Measurements from ENCODE around the gene DNAJB13. TPM values are rescaled to one million over a fixed set of nuclear protein-coding genes. Genes with fewer than 3 reads are reported as not detected.
A peak's percentile ranks its signal among the peaks of the same experiment; 100 is the strongest.

Gene DNAJB13
- total RNA-seq, 8 experiments from 2014 or later, result 0.17 to 6.7 (median 0.55) TPM; not detected in 1

DNA sequence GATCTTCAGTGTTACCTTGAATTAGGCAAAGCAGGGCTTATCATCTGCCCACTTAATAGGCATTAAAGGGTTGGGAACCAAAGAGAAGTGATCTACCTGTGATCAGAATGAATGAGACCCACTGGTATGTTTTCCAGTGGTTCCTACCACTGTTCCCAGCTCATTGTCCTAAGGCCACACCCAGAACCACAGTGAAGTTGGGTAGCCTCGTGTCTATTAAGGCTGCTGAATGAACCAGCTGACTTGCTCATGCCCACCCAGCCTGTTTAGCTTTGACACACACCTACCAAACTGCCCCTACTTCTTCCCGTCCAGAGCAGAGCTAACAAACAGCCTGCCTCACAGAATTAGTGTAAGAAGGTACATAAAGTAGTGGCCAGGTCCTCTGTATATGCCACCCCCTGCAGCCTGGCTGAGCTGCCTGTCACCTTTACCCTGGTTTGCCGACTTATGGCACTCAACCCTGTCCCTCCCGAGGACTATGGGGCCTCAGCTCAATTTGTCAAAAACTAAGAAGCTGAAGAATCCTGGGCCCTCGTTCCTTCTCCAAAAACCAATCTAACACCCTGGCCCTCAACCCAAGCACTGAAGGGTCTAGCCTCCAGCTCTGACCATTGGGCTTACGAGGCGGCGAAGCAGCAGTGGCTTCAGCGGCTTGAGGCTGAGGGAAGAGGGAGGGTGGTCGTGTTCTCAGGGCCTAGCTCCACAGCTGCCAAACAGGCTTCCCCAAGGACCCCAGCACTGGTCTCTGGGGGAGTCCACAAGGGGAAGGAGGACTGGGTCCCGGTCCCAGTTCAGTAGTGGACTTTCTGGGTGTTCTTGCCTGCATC, 22.0 kb downstream of the DNAJB13 start:
- no peak overlapping the region for H3K4me3 ChIP-seq
- H3K27ac ChIP-seq, result no peak overlapping the region
- H3K4me1 ChIP-seq (replicated peaks in 1 of 2), result no peaks in the 10 kb centered on the region
- ATAC-seq (replicated peaks in 6 of 8), result no peak
- 42 to 88% (median 77%) methylated on average over 2 to 7 of the region's 11 CpGs; no CpG with 5 or more reads in 2 of the 10 experiments for WGBS, 10 experiments
- in situ Hi-C loops (cut with MboI; ENCODE audit: low pct_unique_long_range_greater_than_20kb in 2 of 9, low sequenced_read_pairs in 9 of 9, unreplicated experiment in 9 of 9), result no loop called here

DNA sequence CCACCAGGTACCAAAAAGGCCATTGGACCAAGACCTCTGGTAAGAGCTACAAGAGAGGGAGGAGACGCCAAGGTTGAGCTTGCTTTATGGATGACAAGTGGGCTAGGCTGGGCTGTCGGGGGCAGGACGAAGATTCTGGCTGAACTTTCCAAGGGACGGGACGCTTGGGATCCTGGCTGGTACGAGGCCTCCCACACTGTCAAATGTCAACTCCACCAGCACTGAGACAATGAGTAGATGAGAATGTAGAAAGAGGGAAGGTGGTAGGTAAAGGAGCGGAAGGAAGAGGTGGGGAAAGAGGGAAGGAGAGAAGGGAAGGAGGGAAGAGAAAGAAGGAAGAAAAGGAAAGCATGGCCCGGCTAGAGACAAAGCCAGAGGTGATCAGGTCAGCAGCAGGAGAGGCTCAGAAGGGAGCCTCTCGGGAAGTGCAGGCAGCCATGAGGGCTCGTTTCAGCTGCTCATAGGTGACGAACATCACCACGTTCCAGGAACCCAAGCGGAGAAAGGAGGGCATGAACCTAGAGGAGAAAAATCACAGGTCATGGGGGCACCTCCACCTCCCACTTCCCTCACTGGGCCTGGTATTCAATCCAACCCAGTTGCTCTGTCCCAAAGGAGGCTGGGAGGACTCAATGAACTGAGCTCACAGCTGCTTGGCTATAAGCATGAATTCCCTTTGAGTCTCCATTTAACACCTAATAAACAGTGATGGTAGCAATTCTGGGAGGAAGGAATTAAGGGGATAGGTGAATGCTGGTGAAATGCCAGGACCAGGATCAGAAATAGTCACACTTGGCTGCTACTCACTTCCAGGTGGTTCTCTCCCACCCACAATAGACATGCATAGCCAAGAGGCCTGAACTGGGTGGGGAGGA, 24.0 kb downstream of the DNAJB13 start:
- in situ Hi-C loops (cut with MboI; ENCODE audit: low pct_unique_long_range_greater_than_20kb in 2 of 9, low sequenced_read_pairs in 9 of 9, unreplicated experiment in 9 of 9), result no loop called here
- H3K4me1 ChIP-seq (replicated peaks in 1 of 2), result no peaks in the 10 kb centered on the region
- ATAC-seq (replicated peaks in 6 of 8), result no peak
- H3K27ac ChIP-seq, result no peak overlapping the region
- no peak overlapping the region for H3K4me3 ChIP-seq
- 90 to 100% (median 94%) methylated on average over 2 to 12 of the region's 13 CpGs; no CpG with 5 or more reads in 1 of the 10 experiments for WGBS, 10 experiments

DNA sequence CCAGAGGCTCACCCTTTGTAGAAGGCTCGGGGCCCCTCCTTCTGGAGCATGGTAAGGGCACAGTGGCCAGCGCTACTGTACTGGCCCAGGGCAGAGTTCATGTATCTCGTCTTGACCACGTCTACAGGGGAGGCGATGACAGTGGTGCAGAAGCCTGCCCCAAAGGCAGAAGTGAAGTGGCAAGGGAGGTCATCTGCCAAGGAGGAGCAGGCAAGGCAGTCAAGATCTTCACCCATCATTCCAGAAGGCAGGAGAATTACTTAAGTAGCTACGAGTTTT, 24.6 kb downstream of the DNAJB13 start:
- no peak overlapping the region for H3K27ac ChIP-seq
- no peak for ATAC-seq (replicated peaks in 6 of 8)
- WGBS, 10 experiments, result 80 to 100% (median 83%) methylated on average over 1 to 3 of the region's 6 CpGs; no CpG with 5 or more reads in 5 of the 10 experiments
- in situ Hi-C loops (cut with MboI; ENCODE audit: low pct_unique_long_range_greater_than_20kb in 2 of 9, low sequenced_read_pairs in 9 of 9, unreplicated experiment in 9 of 9), result no loop called here
- H3K4me1 ChIP-seq (replicated peaks in 1 of 2), result no peaks in the 10 kb centered on the region
- H3K4me3 ChIP-seq, result no peak overlapping the region

DNA sequence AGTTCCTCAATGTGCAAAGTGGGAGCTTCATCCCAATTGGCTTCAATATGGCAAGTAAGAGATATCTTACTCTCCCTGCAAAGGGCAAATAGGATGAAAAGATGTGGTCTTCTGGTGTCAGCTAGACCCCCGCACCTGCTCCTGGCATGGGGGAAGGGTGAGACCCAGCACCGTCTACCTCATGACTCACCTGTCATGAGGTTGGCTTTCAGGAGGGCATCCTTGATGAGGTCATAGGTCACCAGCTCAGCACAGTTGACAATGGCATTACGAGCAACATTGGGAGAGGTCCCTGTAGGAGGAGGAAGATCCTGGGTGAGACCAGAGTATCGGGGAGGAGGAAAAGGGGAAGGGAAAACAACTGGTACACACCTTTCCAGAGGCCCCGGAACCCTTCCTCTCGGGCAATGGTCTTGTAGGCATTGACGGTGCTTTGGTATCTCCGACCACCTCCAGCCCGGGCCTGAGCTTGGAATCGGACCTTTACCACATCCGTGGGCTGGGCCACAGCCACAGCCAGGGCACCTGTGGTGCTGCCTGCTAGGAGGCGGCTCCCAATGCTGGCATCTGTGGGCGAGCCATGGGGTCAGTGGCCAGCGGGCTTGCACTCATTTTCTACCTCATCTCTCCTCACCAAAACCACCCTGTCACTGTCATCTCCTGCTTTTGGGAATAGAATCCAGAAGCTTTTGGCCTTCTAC, 25.8 kb downstream of the DNAJB13 start:
- no peak for ATAC-seq (replicated peaks in 6 of 8)
- in situ Hi-C loops (cut with MboI; ENCODE audit: low pct_unique_long_range_greater_than_20kb in 2 of 9, low sequenced_read_pairs in 9 of 9, unreplicated experiment in 9 of 9), result no loop called here
- Histone ChIP-seq H3K27ac (no peak overlapping the region), H3K4me3 (no peak overlapping the region), H3K4me1 (replicated peaks in 1 of 2) (peaks cover 0 to 2% of the 10 kb centered on the region in 2 donors)
- WGBS, 10 experiments, result 73 to 100% (median 98%) methylated on average over 1 to 5 of the region's 14 CpGs; no CpG with 5 or more reads in 2 of the 10 experiments

DNA sequence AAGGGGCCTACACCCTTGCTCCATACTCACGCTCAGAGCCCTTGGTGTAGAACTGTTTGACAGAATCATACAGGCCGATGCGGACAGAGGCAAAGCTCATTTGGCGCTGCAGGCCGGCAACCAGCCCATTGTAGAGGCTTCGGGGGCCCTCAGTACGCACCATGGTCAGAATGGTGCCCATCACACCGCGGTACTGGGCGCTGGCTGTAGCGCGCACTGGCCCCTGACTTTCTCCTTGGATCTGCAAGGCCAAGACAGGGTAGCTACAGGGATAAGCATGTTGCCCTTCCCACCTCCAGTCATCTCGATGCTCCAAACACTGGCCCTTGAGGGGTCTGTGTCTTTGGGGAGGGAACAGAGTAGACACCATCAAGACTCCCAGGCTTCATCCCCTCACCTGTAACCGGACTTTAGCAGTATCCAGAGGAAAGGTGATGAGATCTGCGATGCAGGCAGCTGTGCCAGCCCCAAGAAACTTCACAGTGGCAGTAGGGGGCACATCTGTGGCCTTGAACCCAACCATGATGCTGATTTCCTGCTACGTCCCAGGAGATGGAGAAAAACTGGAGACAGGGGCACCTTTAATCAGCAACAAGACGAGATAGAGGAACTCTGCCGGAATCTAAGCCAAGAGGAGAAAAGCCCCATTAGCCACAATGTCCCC, 27.2 kb downstream of the DNAJB13 start:
- in situ Hi-C loops (cut with MboI; ENCODE audit: low pct_unique_long_range_greater_than_20kb in 2 of 9, low sequenced_read_pairs in 9 of 9, unreplicated experiment in 9 of 9), result no loop called here
- WGBS, 10 experiments, result 89 to 100% (median 92%) methylated on average over 2 to 7 of the region's 18 CpGs; no CpG with 5 or more reads in 3 of the 10 experiments
- Histone ChIP-seq H3K27ac (no peak overlapping the region), H3K4me1 (replicated peaks in 1 of 2) (peaks cover 0 to 5% of the 10 kb centered on the region in 2 donors), H3K4me3 (no peak overlapping the region)
- ATAC-seq (replicated peaks in 6 of 8), result no peak

DNA sequence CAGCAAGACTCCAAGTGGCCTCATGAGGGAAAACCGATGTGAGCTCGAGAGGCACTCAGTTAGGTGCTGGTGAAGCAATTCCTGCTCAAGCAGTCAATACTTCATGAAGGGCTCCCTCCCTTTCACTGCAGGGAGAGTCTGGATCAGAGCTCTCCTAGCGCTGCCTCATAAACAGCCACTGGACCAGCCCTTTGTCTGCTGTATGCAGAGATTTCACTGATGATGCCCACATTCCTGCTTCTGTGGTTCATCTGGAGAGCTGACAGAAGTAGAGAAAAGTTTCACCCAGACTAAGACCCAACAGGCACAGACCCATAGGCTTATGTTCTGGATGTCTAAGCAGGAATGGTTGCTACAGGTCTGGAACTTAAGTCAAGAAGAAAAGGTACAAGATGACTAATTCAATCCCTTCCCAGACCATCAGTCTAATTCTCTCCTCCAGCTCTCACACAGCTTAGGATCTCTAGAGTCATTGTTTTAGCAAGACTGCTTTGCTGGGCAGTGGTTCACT, 27.8 kb downstream of the DNAJB13 start:
- Histone ChIP-seq H3K27ac (no peak overlapping the region), H3K4me1 (replicated peaks in 1 of 2) (peaks cover under 1 to 5% of the 10 kb centered on the region in 2 donors), H3K4me3 (no peak overlapping the region)
- 90 to 100% (median 98%) methylated on average over 2 to 3 of the region's 3 CpGs; no CpG with 5 or more reads in 4 of the 10 experiments for WGBS, 10 experiments
- ATAC-seq (replicated peaks in 6 of 8), result no peak
- in situ Hi-C loops (cut with MboI; ENCODE audit: low pct_unique_long_range_greater_than_20kb in 2 of 9, low sequenced_read_pairs in 9 of 9, unreplicated experiment in 9 of 9), result no loop called here

DNA sequence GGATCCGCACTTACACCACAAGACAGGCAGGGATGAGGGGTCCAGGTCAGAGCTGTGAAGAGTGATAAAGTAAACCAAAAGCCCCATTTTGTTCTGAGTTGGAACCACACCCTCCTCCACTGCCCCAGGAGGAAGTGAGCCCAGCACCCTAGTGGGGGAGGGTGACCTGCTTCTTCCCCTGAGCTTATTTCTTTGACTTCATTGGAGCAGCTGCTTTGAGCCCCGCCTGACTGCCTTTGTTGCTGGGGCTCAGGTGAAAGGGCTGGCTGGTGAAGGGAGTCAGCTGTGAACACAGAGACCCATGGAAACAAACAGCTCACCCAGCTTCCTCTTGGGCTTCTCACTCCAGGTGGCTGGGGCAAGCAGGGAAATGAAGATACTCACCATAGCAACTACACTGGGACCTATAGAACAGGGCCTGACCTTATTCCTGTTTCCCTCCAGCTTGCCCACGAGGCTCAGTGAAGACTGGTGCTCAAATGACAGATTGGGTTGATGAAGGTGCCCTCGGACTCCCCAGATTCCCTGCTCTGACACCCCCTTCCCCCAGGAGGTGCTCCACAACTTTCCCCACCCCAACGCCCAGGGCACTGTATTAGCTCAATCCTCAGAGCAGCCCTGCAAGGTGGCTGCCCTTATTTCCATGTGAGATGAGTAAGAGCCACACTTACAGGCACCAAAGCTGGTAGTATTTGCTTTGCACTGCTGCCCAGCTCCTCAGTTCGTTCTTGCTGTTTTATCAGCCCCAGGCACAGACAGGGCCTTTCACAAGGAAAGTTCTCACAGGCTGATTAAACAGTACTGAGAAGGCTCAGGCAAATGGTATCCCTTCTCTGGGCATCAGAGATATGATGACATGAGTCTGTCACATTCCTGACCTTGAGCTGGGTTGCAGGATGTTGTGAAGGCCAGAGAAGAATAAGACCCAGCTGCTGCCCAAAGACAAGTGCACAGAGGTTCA, 29.5 kb downstream of the DNAJB13 start:
- H3K4me3 ChIP-seq, result no peak overlapping the region
- peak in 1 of 8 experiments; percentile 4 for ATAC-seq (replicated peaks in 6 of 8)
- H3K27ac ChIP-seq, result no peak overlapping the region
- in situ Hi-C loops (cut with MboI; ENCODE audit: low pct_unique_long_range_greater_than_20kb in 2 of 9, low sequenced_read_pairs in 9 of 9, unreplicated experiment in 9 of 9), result no loop called here
- WGBS, 10 experiments, result 50 to 100% (median 100%) methylated on average over 1 to 4 of the region's 6 CpGs; no CpG with 5 or more reads in 3 of the 10 experiments
- peaks cover 3 to 11% of the 10 kb centered on the region in 2 donors for H3K4me1 ChIP-seq (replicated peaks in 1 of 2)

DNA sequence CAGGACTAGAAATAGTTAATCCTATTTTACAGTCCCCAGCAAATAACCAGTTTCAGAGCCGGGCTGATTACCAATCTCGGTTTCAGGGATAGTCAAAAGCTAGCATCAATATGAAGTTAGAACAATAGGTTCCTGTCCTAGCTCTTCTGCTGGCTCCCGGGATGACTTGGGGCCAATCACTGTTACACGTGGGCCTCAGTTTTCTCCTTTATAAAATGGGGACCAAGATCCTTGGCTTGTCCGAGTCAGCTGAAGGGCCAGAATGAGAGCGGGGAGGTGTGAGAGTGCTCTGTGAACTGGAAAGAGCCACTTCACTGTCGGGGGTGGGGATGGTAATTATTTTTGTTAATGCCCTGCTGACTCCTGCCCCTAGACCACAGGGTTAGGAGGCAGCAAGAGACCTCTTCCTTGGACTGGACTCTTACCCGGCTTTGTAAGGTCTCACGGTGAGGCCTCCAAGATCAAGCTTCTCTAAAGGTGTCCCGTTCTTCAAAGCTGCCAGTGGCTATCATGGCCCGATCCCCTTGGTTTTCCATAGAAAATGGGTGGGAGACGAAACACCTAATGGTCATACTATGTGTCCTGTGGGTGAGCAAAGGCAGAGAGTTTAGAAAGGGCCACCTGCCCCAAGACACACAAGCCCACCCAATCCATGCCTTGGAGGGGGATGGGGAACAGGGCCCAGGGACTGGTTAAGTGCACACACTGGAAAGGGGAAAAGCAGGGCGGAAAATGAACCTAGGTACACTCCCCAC, 30.4 kb downstream of the DNAJB13 start:
- Histone ChIP-seq H3K4me3 (peak overlapping the region in 2 of 5 donors; percentile 51 to 53), H3K27ac (no peak overlapping the region), H3K4me1 (replicated peaks in 1 of 2) (peaks cover 3 to 11% of the 10 kb centered on the region in 2 donors)
- in situ Hi-C loops (cut with MboI; ENCODE audit: low pct_unique_long_range_greater_than_20kb in 2 of 9, low sequenced_read_pairs in 9 of 9, unreplicated experiment in 9 of 9), result no loop called here
- whole genome bisulfite sequencing, 10 experiments, result 33 to 100% (median 80%) methylated on average over 1 to 7 of the region's 13 CpGs; no CpG with 5 or more reads in 1 of the 10 experiments
- no peak for ATAC-seq (replicated peaks in 6 of 8)

DNA sequence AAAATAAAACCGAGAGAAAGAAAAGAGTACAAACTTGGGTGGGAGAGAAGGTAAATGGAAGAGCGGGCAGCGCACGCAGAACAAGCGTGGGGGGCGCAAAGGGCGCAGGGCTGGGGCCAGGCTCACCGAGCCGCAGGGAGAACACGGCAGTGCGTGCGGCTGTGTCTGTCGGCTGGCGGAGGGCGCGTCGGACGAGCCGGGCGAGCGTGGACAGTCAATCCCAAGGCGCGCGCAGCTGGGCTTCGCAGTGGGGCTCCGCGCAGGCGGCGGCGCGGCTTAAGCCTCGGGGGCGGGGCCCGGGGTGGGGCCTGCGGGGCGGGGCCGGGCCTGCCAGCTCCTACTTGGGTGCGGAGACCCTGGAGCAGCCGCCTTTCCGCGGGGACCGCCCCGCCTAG, 31.8 kb downstream of the DNAJB13 start, which contains the start of gene UCP2:
Gene UCP2 (minus strand): TSS at position 249 of the 395 bp plus-strand sequence. CDS start 4,465 bp downstream, outside the sequence.
- Histone ChIP-seq H3K4me3 (peak within 1 kb of the TSS; percentile 43 to 53 (median 51)), H3K27ac (peak within 1 kb of the TSS in 1 of 2 donors; percentile 66), H3K4me1 (replicated peaks in 1 of 2) (peaks cover 3 to 11% of the 10 kb centered on the region in 2 donors)
- in situ Hi-C loops (cut with MboI; ENCODE audit: low pct_unique_long_range_greater_than_20kb in 2 of 9, low sequenced_read_pairs in 9 of 9, unreplicated experiment in 9 of 9), result no loop called here
- peak; percentile 65 to 87 (median 80) for ATAC-seq (replicated peaks in 6 of 8)
- 0% methylated on average over 1 to 11 of the region's 43 CpGs; no CpG with 5 or more reads in 3 of the 10 experiments for WGBS, 10 experiments

DNA sequence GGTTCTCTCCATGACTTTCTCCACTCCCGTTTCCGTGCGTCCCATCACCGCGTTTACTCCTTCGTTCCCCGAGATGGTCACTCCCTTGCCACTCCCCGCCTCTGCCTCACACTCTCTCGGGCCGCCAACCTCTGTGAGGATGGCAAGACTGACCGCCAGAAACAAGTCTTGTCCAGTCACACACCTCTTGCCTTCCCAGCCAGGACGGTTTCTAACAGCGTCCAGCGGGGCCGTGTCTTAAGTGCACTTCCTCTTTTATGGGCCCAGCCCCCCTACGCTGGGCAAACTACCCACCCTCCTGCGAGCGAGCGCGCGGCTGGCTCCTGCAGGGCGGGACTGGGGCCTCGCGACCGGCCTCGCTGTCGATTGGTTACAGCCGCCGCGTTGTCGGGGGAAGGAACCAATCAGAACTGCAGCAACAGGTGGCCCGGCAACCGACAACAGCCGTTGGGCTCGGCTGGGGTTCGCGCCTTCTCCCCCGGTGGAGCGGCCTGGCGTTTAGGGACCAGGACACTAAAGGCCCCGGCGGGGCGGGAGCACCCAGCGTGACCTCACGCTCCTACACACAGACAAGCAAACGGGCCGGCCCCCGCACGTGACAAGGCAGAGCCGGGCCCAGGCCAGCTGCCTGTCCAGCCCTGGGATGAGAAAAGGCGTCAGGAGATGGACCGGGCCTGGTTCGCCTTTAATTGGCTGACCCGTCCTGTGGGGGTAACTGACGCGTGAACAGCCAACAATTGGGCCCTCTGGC, 32.3 kb downstream of the DNAJB13 start:
- Histone ChIP-seq H3K27ac (peak overlapping the region in 1 of 2 donors; percentile 66), H3K4me1 (replicated peaks in 1 of 2) (peaks cover 3 to 11% of the 10 kb centered on the region in 2 donors), H3K4me3 (peak overlapping the region; percentile 43 to 53 (median 51))
- ATAC-seq (replicated peaks in 6 of 8), result peak; percentile 82 to 93 (median 88)
- WGBS, 10 experiments, result 0 to 2% (median 0%) methylated on average over 1 to 9 of the region's 56 CpGs; no CpG with 5 or more reads in 3 of the 10 experiments
- in situ Hi-C loops (cut with MboI; ENCODE audit: low pct_unique_long_range_greater_than_20kb in 2 of 9, low sequenced_read_pairs in 9 of 9, unreplicated experiment in 9 of 9), result no loop called here

Data from motor neuron (in vitro differentiated cells).